HepG2 (cell line): Measurements from ENCODE around the gene APRT. TPM values are rescaled to one million over a fixed set of nuclear protein-coding genes. Genes with fewer than 3 reads are reported as not detected.
A peak's percentile ranks its signal among the peaks of the same experiment; 100 is the strongest.

Experiments
- ETV6 ChIP-seq: sonication (generic); formaldehyde crosslinking; conservative IDR thresholded peaks from 2 replicates; pipeline ENCODE4 v1.4.0; 2020; ENCODE audit warnings: missing genetic modification reagents
- FOXP1 ChIP-seq, 2 experiments: fragments of 450-650 bp in 1 of 2; IDR thresholded peaks; 2 replicates each; pipeline ENCODE4 v1.6.1; 2017 to 2018; ENCODE audit warnings: antibody characterized with exemption in 1 of 2
- HDAC1 ChIP-seq: sonication (generic); formaldehyde crosslinking; IDR thresholded peaks from 2 replicates; pipeline ENCODE4 v1.5.1; 2020; ENCODE audit warnings: mild to moderate bottlenecking, missing genetic modification reagents
- HNRNPLL ChIP-seq: fragments of 200-400 bp; formaldehyde crosslinking; IDR thresholded peaks from 2 replicates; pipeline ENCODE4 v1.6.1; 2017; ENCODE audit warnings: mild to moderate bottlenecking, low read depth, low read length; ENCODE audit not compliant: poor library complexity, severe bottlenecking
- IKZF5 ChIP-seq: IDR thresholded peaks from 2 replicates; pipeline ENCODE4 v1.6.1; 2018; ENCODE audit warnings: missing genetic modification reagents, mild to moderate bottlenecking, missing compliant biosample characterization
- KDM3A ChIP-seq: IDR thresholded peaks from 2 replicates; pipeline ENCODE4 v1.6.1; 2018; ENCODE audit warnings: low read depth, missing compliant biosample characterization
- KMT2A ChIP-seq: sonication (generic); formaldehyde crosslinking; IDR thresholded peaks from 2 replicates; pipeline ENCODE4 v1.4.0; 2020; ENCODE audit warnings: missing genetic modification reagents
- NBN ChIP-seq: fragments of 450-650 bp; conservative IDR thresholded peaks from 2 replicates; pipeline ENCODE4 v1.6.1; 2017
- NFE2 ChIP-seq: sonication (generic); formaldehyde crosslinking; IDR thresholded peaks from 2 replicates; pipeline ENCODE4 v1.4.0; 2020; ENCODE audit warnings: missing genetic modification reagents
- PHF21A ChIP-seq: sonication (generic); formaldehyde crosslinking; IDR thresholded peaks from 2 replicates; pipeline ENCODE4 v1.5.0; 2020; ENCODE audit warnings: mild to moderate bottlenecking, missing genetic modification reagents
- RCOR2 ChIP-seq: IDR thresholded peaks from 2 replicates; pipeline ENCODE4 v1.6.1; 2016; ENCODE audit warnings: missing biosample characterization, missing genetic modification reagents
- RFXAP ChIP-seq: sonication (generic); formaldehyde crosslinking; IDR thresholded peaks from 2 replicates; pipeline ENCODE4 v1.4.0; 2020; ENCODE audit warnings: missing genetic modification reagents, borderline replicate concordance
- SALL1 ChIP-seq: sonication (generic); formaldehyde crosslinking; IDR thresholded peaks from 2 replicates; pipeline ENCODE4 v1.8.0; 2022; ENCODE audit warnings: mild to moderate bottlenecking, missing genetic modification reagents
- THAP9 ChIP-seq: sonication (generic); formaldehyde crosslinking; IDR thresholded peaks from 2 replicates; pipeline ENCODE4; 2020; ENCODE audit warnings: missing genetic modification reagents, mild to moderate bottlenecking, borderline replicate concordance
- ZBED4 ChIP-seq: sonication (generic); formaldehyde crosslinking; IDR thresholded peaks from 2 replicates; pipeline ENCODE4 v1.4.0; 2020; ENCODE audit warnings: missing genetic modification reagents, borderline replicate concordance
- ZNF343 ChIP-seq: sonication (generic); formaldehyde crosslinking; IDR thresholded peaks from 2 replicates; pipeline ENCODE4 v1.4.0; 2020; ENCODE audit warnings: mild to moderate bottlenecking, missing genetic modification reagents
- ZNF710 ChIP-seq: sonication (generic); formaldehyde crosslinking; IDR thresholded peaks from 2 replicates; pipeline ENCODE4 v1.5.0; 2020; ENCODE audit warnings: mild to moderate bottlenecking, missing genetic modification reagents, borderline replicate concordance
- ZNF781 ChIP-seq: sonication (generic); formaldehyde crosslinking; IDR thresholded peaks from 2 replicates; pipeline ENCODE4 v1.5.1; 2020; ENCODE audit warnings: borderline replicate concordance, mild to moderate bottlenecking, missing genetic modification reagents; ENCODE audit errors: not compliant biosample characterization
- polyA plus RNA-seq, 8 experiments: library from polyadenylated mRNA; depleted of rRNA in 3 of 8; stranded (reverse) in 7 of 8; unstranded in 1 of 8; fragments of >200 nt; fragmentation: Illumina TruSeq in 4 of 8; extraction: Trizol in 4 of 8; gene quantifications; 2 replicates each; pipeline versions ENCODE4 v1.2.1 to v1.2.3, GENCODE V29; 2011 to 2016; ENCODE audit warnings: low read depth in 4 of 8, missing spikeins in 1 of 8, mixed read lengths in 1 of 8; ENCODE audit not compliant: insufficient read depth in 1 of 8
- total RNA-seq, 5 experiments: library from RNA; depleted of rRNA; stranded (reverse); fragments of >200 nt; fragmentation: Illumina TruSeq; extraction: Trizol; gene quantifications; 2 replicates each; pipeline ENCODE4 v1.2.3, GENCODE V29; 2016; ENCODE audit warnings: low read depth in 1 of 5

The APRT gene
- total and polyA plus RNA-seq, 2 of the 13 experiments (the other 11 are each of a cell fraction or from before 2014, with no cell fraction given) = 155 to 242 TPM

- 0 out of 2 replicates have a peak, but pooled peaks have one; percentile 75 for TF ChIP-seq THAP9 (CRISPR knock-in tag)
- TF ChIP-seq PHF21A (CRISPR knock-in tag) = 0 out of 2 replicates have a peak, but pooled peaks have one; percentile 20
- TF ChIP-seq ETV6 (CRISPR knock-in tag) = 0 out of 2 replicates have a peak, but pooled peaks have one; percentile 39
- no peak for TF ChIP-seq RCOR2
- peak; percentile 56; the same call in 1 of the 2 replicates for TF ChIP-seq KMT2A (CRISPR knock-in tag)
- peak; percentile 12; the same call in 1 of the 2 replicates for TF ChIP-seq ZNF710 (CRISPR knock-in tag)
- peak; percentile 16 for TF ChIP-seq ZNF781 (CRISPR knock-in tag)
- peak; percentile 20; the same call in 1 of the 2 replicates for TF ChIP-seq IKZF5 (CRISPR knock-in tag)
- no peak for TF ChIP-seq NFE2 (CRISPR knock-in tag)
- no peak for TF ChIP-seq FOXP1 (IDR thresholded peaks at IDR 0.05)
- TF ChIP-seq FOXP1 (CRISPR knock-in tag; IDR thresholded peaks at IDR 0.05) = peak; percentile 44; the same call in 1 of the 2 replicates
- TF ChIP-seq HDAC1 (CRISPR knock-in tag) = peak; percentile 60
- no peak for TF ChIP-seq RFXAP
- 0 out of 2 replicates have a peak, but pooled peaks have one; percentile 66 for TF ChIP-seq ZNF343 (CRISPR knock-in tag)
- no peak for TF ChIP-seq NBN
- TF ChIP-seq SALL1 (CRISPR knock-in tag) = no peak
- TF ChIP-seq HNRNPLL = peak; percentile 12
- TF ChIP-seq KDM3A (CRISPR knock-in tag) = peak; percentile 55; the same call in 1 of the 2 replicates
- TF ChIP-seq ZBED4 (CRISPR knock-in tag) = peak; percentile 76; the same call in 1 of the 2 replicates
Measured at GRCh38 chr16:88783391-88784073, 28.2 kb downstream of the APRT start (continued).
